Esophagus muscularis mucosa (tissue), 4 donors: ENCODE measurements around the gene GPR55. TPM values are rescaled to one million over a fixed set of nuclear protein-coding genes. Genes with fewer than 3 reads are reported as not detected.

Experiments used
- DNase-seq: peaks from one replicate; pipeline ENCODE4 v3.0.0-alpha.2; 2017; ENCODE audit errors: extremely low spot score
- H3K27ac ChIP-seq, 4 donors: fragments of 200-600 bp; sonication (generic); replicated peaks in 1 of 4; 1 replicate in 3 of 4; 2 replicates in 1 of 4; pipeline ENCODE4 v1.5.1; 2016 to 2019; ENCODE audit warnings: mild to moderate bottlenecking in 1 of 4
- H3K27me3 ChIP-seq, 4 donors: fragments of 200-600 bp; sonication (generic); one replicate each; pipeline versions ENCODE4 v1.5.1 to v1.6.0; 2016 to 2019
- H3K36me3 ChIP-seq, 4 donors: fragments of 200-600 bp; sonication (generic); one replicate each; pipeline ENCODE4 v1.5.1; 2016 to 2019
- H3K4me1 ChIP-seq, 4 donors: fragments of 200-600 bp; sonication (generic); one replicate each; pipeline ENCODE4 v1.5.1; 2016 to 2019
- H3K4me3 ChIP-seq, 4 donors: fragments of 200-600 bp; sonication (generic); 1 replicate in 2 of 4; 2 replicates in 2 of 4; pipeline ENCODE4 v1.5.1; 2016 to 2019; ENCODE audit warnings: mild to moderate bottlenecking in 4 of 4, moderate library complexity in 1 of 4
- H3K9me3 ChIP-seq, 4 donors: fragments of 200-600 bp; sonication (generic); 1 replicate in 3 of 4; 2 replicates in 1 of 4; pipeline ENCODE4 v1.5.1; 2016 to 2019
- EP300 ChIP-seq: sonication (generic); formaldehyde crosslinking; IDR thresholded peaks from one replicate; pipeline ENCODE4 v1.6.1; 2017; ENCODE audit warnings: antibody characterized with exemption
- POLR2A ChIP-seq: fragments of 450-650 bp; IDR thresholded peaks from one replicate; pipeline ENCODE4 v1.6.1; 2017; ENCODE audit warnings: antibody characterized with exemption, moderate library complexity, mild to moderate bottlenecking, low read depth
- POLR2AphosphoS5 ChIP-seq, 2 donors: sonication (generic); formaldehyde crosslinking; IDR thresholded peaks; one replicate each; pipeline ENCODE4 v1.6.1; 2017; ENCODE audit warnings: antibody characterized with exemption in 2 of 2
- WGBS: methylation state at CpG from one replicate; pipeline ENCODE4 v1.1.5; 2018; 5-methylcytosine and 5-hydroxymethylcytosine counted together
- intact Hi-C: fragments of 100-400 bp; cut with DNase I; formaldehyde crosslinking; loops from one replicate; pipeline ENCODE4 v1.15.1; 2023
- total RNA-seq, 4 donors: library from RNA; depleted of rRNA; stranded (reverse); fragments of >200 nt; gene quantifications; one replicate each; pipeline versions ENCODE4 v1.1.0 to v1.2.1, GENCODE V29; 2016
- TF ChIP-seq, protein P1 (sequence below), 3 experiments: fragments of 200-600 bp in 2 of 3; fragments of 450-650 bp in 1 of 3; sonication (generic) in 2 of 3; IDR thresholded peaks; one replicate each; pipeline ENCODE4 v1.5.1; 2017 to 2019; ENCODE audit warnings: antibody characterized with exemption in 3 of 3, mild to moderate bottlenecking in 2 of 3, moderate library complexity in 1 of 3

The GPR55 gene
- total RNA-seq, 4 donors from 2014 or later, result 0.29 to 0.42 TPM; not detected in 2

DNA sequence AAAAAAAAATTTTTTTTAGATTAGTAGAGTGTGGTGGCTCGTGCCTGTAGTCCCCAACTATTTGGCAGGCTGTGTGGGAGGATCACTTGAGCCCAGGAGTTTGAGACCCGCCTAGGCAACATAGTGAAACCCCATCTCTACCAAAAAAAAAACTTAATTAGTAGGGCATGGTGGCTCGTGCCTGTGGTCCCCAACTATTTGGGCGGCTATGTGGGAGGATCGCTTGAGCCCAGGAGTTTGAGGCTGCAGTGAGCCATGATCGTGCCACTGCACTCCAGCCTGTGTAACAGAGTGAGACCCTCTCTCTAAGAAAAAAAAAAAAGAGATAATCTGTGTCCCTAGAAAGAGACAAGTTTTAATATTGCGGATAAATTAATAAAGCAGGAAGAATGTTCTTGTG lies 8.8 kb downstream of the GPR55 start:
- DNase-seq, result no peak
- Histone ChIP-seq H3K27ac (no peak overlapping the region), H3K4me1 (no peaks in the 10 kb centered on the region), H3K27me3 (peaks cover 0 to 10% (median 0%) of the 10 kb centered on the region in 4 donors), H3K4me3 (no peak overlapping the region), H3K36me3 (no peaks in the 10 kb centered on the region), H3K9me3 (no peaks in the 10 kb centered on the region)
- intact Hi-C loops, result no loop called here
- TF ChIP-seq POLR2AphosphoS5 (IDR thresholded peaks at IDR 0.05) (no peak), EP300 (no peak), POLR2A (no peak)
- TF ChIP-seq, protein P1, sequence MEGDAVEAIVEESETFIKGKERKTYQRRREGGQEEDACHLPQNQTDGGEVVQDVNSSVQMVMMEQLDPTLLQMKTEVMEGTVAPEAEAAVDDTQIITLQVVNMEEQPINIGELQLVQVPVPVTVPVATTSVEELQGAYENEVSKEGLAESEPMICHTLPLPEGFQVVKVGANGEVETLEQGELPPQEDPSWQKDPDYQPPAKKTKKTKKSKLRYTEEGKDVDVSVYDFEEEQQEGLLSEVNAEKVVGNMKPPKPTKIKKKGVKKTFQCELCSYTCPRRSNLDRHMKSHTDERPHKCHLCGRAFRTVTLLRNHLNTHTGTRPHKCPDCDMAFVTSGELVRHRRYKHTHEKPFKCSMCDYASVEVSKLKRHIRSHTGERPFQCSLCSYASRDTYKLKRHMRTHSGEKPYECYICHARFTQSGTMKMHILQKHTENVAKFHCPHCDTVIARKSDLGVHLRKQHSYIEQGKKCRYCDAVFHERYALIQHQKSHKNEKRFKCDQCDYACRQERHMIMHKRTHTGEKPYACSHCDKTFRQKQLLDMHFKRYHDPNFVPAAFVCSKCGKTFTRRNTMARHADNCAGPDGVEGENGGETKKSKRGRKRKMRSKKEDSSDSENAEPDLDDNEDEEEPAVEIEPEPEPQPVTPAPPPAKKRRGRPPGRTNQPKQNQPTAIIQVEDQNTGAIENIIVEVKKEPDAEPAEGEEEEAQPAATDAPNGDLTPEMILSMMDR (IDR thresholded peaks at IDR 0.05), result no peak
- 87% methylated on average over 7 of the region's 7 CpGs for WGBS

DNA sequence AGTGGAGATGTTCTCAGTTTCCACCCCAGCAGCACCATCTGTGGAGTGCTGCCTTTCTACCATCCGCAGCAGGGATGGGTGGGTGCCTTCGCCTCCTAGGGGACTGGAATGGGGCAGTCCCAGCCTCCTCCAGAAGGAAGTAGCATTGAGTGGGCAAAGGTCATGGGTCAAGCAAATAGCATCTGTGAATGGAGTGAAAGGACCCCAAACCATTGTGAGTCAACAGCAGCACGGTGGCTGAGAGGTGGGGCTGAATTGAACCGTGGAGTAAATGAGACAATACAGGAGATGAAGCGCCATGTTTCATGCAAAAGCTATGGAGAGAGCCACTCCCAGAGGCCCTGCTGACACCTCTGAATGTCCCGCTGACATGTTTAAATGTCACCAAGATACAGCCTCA lies 9.7 kb downstream of the GPR55 start:
- Histone ChIP-seq H3K27ac (no peak overlapping the region), H3K4me1 (no peaks in the 10 kb centered on the region), H3K4me3 (no peak overlapping the region), H3K9me3 (no peaks in the 10 kb centered on the region), H3K27me3 (peaks cover 0 to 10% (median 0%) of the 10 kb centered on the region in 4 donors), H3K36me3 (no peaks in the 10 kb centered on the region)
- intact Hi-C loops, result no loop called here
- 78% methylated on average over 6 of the region's 6 CpGs for WGBS
- TF ChIP-seq, protein P1 (IDR thresholded peaks at IDR 0.05), result no peak
- DNase-seq, result no peak

DNA sequence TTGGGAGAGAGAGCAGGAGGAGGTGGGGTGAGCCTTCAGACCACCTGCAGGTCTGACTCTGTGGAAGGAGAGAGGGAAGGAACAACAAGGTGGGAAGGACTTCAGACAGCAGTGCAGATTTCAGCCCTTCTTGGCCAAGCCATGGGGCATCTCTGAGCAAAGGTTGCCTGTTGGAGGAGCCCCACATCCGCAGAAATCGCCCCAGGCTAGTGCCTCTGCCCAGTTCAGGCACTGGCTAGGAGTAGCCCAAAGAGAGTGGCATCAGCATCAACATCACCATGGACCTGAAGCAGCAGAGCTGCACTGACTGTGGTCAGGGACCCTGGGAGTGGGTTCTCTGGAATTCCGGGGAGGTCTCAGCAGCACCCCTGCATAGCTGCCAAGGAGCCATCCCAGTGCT lies 10.2 kb downstream of the GPR55 start:
- Histone ChIP-seq H3K4me3 (no peak overlapping the region), H3K27me3 (peaks cover 0 to 10% (median 0%) of the 10 kb centered on the region in 4 donors), H3K27ac (no peak overlapping the region), H3K4me1 (no peaks in the 10 kb centered on the region), H3K36me3 (no peaks in the 10 kb centered on the region), H3K9me3 (no peaks in the 10 kb centered on the region)
- DNase-seq, result no peak
- TF ChIP-seq POLR2AphosphoS5 (IDR thresholded peaks at IDR 0.05) (no peak), EP300 (no peak), POLR2A (no peak)
- TF ChIP-seq, protein P1 (IDR thresholded peaks at IDR 0.05), result no peak
- intact Hi-C loops, result no loop called here
- WGBS, result 100% methylated on average over 1 of the region's 3 CpGs

DNA sequence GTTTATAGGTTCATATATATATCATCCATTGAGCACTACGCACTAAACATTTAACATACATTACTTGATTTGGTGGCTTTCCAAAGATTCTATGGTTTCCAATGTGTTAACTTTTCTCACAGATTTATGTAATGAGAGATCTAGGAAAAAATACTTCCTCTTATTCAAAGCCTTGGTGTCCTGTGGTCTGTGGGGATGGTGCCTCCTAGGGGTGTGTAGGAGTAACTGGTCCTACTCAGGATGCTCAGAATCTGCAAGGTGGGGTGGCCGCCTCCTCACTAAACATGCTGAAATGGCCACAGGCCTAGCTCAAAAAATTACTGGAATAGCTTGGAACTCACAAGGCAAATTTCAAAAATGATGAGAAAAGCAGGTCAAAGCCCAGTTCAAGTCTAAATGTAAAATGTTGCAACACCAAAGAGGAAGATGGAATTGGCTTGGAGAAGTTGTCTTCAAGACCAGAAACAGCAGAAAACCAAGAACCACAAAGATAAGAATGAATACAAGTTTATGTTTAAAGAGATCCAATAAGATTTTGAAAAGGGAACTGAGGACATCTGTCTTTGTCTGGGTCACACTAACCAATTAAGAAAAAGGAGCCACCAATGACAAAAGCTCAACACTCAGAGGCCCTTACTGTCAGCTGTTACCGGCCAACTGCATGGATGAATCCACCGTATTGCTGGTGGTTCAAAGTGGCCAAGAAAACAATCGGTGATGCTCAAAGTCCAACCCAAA lies 11.5 kb downstream of the GPR55 start:
- H3K4me1 ChIP-seq, result peaks cover 0 to 5% (median 0%) of the 10 kb centered on the region in 4 donors
- no peak overlapping the region for H3K27ac ChIP-seq
- WGBS, result 73% methylated on average over 5 of the region's 5 CpGs
- TF ChIP-seq POLR2AphosphoS5 (IDR thresholded peaks at IDR 0.05) (no peak), POLR2A (no peak), EP300 (no peak)
- TF ChIP-seq, protein P1 (IDR thresholded peaks at IDR 0.05), result peak; percentile 47 to 64 (median 50)
- intact Hi-C loops, result loop anchor here (2.0 kb wide), 2 partner anchors 49 to 65 kb away; partner anchors contain the start of gene ITM2C
- no peak overlapping the region for H3K4me3 ChIP-seq
- DNase-seq, result no peak
- no peaks in the 10 kb centered on the region for H3K36me3 ChIP-seq
- peaks cover 0 to 10% (median 0%) of the 10 kb centered on the region in 4 donors for H3K27me3 ChIP-seq
- H3K9me3 ChIP-seq, result no peaks in the 10 kb centered on the region
